HepG2 (cell line): ENCODE data around the gene HNRNPH2. TPM values are rescaled to one million over a fixed set of nuclear protein-coding genes. Genes with fewer than 3 reads are reported as not detected.

Experiments
- ATAC-seq: fragments of 200-7000 bp; cut with Tn5 transposase; 3 replicates; pipeline ENCODE4 v1.9.1; 2020; ENCODE audit warnings: mild to moderate bottlenecking, moderate library complexity
- BruUV-seq: library from RNA; stranded (reverse); fragments of 400-500 nt; replicated peaks from 2 replicates; lab custom pipeline; 2021; lab: Mats Ljungman, UMichigan
- CTCF ChIA-PET: fragments of 300-600 bp; formaldehyde crosslinking; extraction: SDS; loops from one replicate; lab custom pipeline; 2021; ENCODE audit warnings: low total read pairs, inconsistent platforms, low intra/inter-chr PET ratio; lab: Yijun Ruan, JAX
- POLR2A ChIA-PET: fragments of 350-600 bp; sonication (Branson Sonifier 250); formaldehyde crosslinking; loops from one replicate; lab custom pipeline; 2020; ENCODE audit warnings: antibody characterized with exemption, inconsistent platforms; lab: Yijun Ruan, JAX
- DNase-seq: peaks from one replicate; pipeline ENCODE4 v3.0.0-alpha.2; 2015; ENCODE audit warnings: low spot score
- FAIRE-seq: peaks from 3 replicates; lab custom pipeline; 2011; peaks lifted over from hg19 to GRCh38; lab: Jason Lieb, UNC
- H2AFZ ChIP-seq: one replicate; pipeline ENCODE4 v1.6.1; 2011; ENCODE audit warnings: low read length, inconsistent platforms
- H3K27ac ChIP-seq: fragments of 300-600 bp; 3 replicates; pipeline ENCODE4 v1.8.0; 2011; ENCODE audit warnings: mixed run types, mild to moderate bottlenecking, mixed read lengths, low read length, inconsistent platforms; ENCODE audit not compliant: insufficient read depth; ENCODE audit errors: extremely low read length
- H3K27me3 ChIP-seq, 2 experiments: fragments of 200-600 bp in 1 of 2; 2 replicates in 1 of 2; 3 replicates in 1 of 2; pipeline versions ENCODE4 v1.6.0 to v1.8.0; 2011; ENCODE audit warnings: low read length in 2 of 2, mild to moderate bottlenecking in 2 of 2, moderate library complexity in 2 of 2, inconsistent platforms in 1 of 2; ENCODE audit not compliant: insufficient read depth in 2 of 2, control insufficient read depth in 1 of 2
- H3K36me3 ChIP-seq, 2 experiments: fragments of 200-600 bp in 1 of 2; replicated peaks in 1 of 2; 2 replicates in 1 of 2; 3 replicates in 1 of 2; pipeline versions ENCODE4 v1.5.1 to v1.8.0; 2011; ENCODE audit warnings: low read length in 2 of 2, inconsistent platforms in 1 of 2; ENCODE audit not compliant: insufficient read depth in 2 of 2, control insufficient read depth in 1 of 2
- H3K4me1 ChIP-seq: 2 replicates; pipeline ENCODE4 v1.5.1; 2012; ENCODE audit warnings: low read length, inconsistent platforms; ENCODE audit not compliant: insufficient read depth
- H3K4me2 ChIP-seq: 2 replicates; pipeline ENCODE4 v1.6.0; 2011; ENCODE audit warnings: low read depth, low read length, inconsistent platforms
- H3K4me3 ChIP-seq, 3 experiments: fragments of 200-600 bp in 1 of 3; sonication (generic), shearing (Covaris generic) in 1 of 3; replicated peaks in 1 of 3; 2 replicates each; pipeline ENCODE4 v1.5.1; 2011 to 2016; ENCODE audit warnings: low read length in 3 of 3, inconsistent platforms in 2 of 3, low read depth in 2 of 3, mild to moderate bottlenecking in 2 of 3, control low read depth in 1 of 3, mixed read lengths in 1 of 3; ENCODE audit not compliant: insufficient read depth in 1 of 3
- H3K79me2 ChIP-seq: one replicate; pipeline ENCODE4 v1.6.1; 2011; ENCODE audit warnings: low read length, inconsistent platforms; ENCODE audit not compliant: insufficient read depth
- H3K9ac ChIP-seq: 2 replicates; pipeline ENCODE4 v1.6.0; 2011; ENCODE audit warnings: mild to moderate bottlenecking, low read depth, low read length, inconsistent platforms; ENCODE audit not compliant: insufficient read depth
- H3K9me3 ChIP-seq: 2 replicates; pipeline ENCODE4 v1.5.1; 2012; ENCODE audit warnings: mild to moderate bottlenecking, low read length
- H4K20me1 ChIP-seq: 2 replicates; pipeline ENCODE4 v1.6.0; 2011; ENCODE audit warnings: inconsistent platforms, mild to moderate bottlenecking, low read length, moderate library complexity; ENCODE audit not compliant: insufficient read depth
- HNF4G ChIP-seq, 2 experiments: sonication (generic) in 1 of 2; formaldehyde crosslinking in 1 of 2; IDR thresholded peaks; 2 replicates each; pipeline versions ENCODE4 v1.4.0 to v1.6.1; 2011 to 2020; ENCODE audit warnings: borderline replicate concordance in 2 of 2, low read depth in 2 of 2, mild to moderate bottlenecking in 2 of 2, low read length in 1 of 2, missing genetic modification reagents in 1 of 2, moderate library complexity in 1 of 2
- LCORL ChIP-seq, 2 experiments: fragments of 450-650 bp in 1 of 2; sonication (generic) in 1 of 2; formaldehyde crosslinking in 1 of 2; IDR thresholded peaks; 2 replicates each; pipeline versions ENCODE4 v1.5.0 to v1.6.1; 2017 to 2020; ENCODE audit warnings: antibody characterized with exemption in 1 of 2, missing genetic modification reagents in 1 of 2
- MEF2D ChIP-seq: sonication (generic); formaldehyde crosslinking; IDR thresholded peaks from 2 replicates; pipeline ENCODE4 v1.5.1; 2020; ENCODE audit warnings: mild to moderate bottlenecking, missing genetic modification reagents
- PRDM10 ChIP-seq: sonication (generic); formaldehyde crosslinking; IDR thresholded peaks from 2 replicates; pipeline ENCODE4 v1.4.0; 2020; ENCODE audit warnings: low read depth, missing genetic modification reagents
- RELA ChIP-seq: sonication (generic); formaldehyde crosslinking; IDR thresholded peaks from 2 replicates; pipeline ENCODE4 v1.4.0; 2020; ENCODE audit warnings: missing genetic modification reagents
- ZNF280B ChIP-seq: sonication (generic); formaldehyde crosslinking; IDR thresholded peaks from 2 replicates; pipeline ENCODE4 v1.5.0; 2020; ENCODE audit warnings: missing genetic modification reagents, mild to moderate bottlenecking, borderline replicate concordance
- ZNF670 ChIP-seq: sonication (generic); formaldehyde crosslinking; IDR thresholded peaks from 2 replicates; pipeline ENCODE4 v1.8.0; 2022; ENCODE audit warnings: mild to moderate bottlenecking, missing genetic modification reagents, borderline replicate concordance
- ZNF761 ChIP-seq: sonication (generic); formaldehyde crosslinking; conservative IDR thresholded peaks from 2 replicates; pipeline ENCODE4 v1.4.0; 2020; ENCODE audit warnings: mild to moderate bottlenecking, missing genetic modification reagents
- WGBS: methylation state at CpG from one replicate; pipeline ENCODE4 v1.1.6; 2017; ENCODE audit warnings: low lambda C conversion rate; 5-methylcytosine and 5-hydroxymethylcytosine counted together
- in situ Hi-C: cut with HindIII; loops from 2 replicates; pipeline ENCODE4 v1.10.0; 2017; ENCODE audit warnings: low pct_unique_long_range_greater_than_20kb; ENCODE audit not compliant: extremely low pct_ligation_motif_present
- intact Hi-C: fragments of 100-400 bp; cut with micrococcal nuclease; formaldehyde crosslinking; loops from one replicate; pipeline ENCODE4 v1.10.0; 2022; ENCODE audit not compliant: unreplicated experiment
- polyA plus RNA-seq, 8 experiments: library from polyadenylated mRNA; depleted of rRNA in 3 of 8; stranded (reverse) in 7 of 8; unstranded in 1 of 8; fragments of >200 nt; fragmentation: Illumina TruSeq in 4 of 8; extraction: Trizol in 4 of 8; gene quantifications; 2 replicates each; pipeline versions ENCODE4 v1.2.1 to v1.2.3, GENCODE V29; 2011 to 2016; ENCODE audit warnings: low read depth in 4 of 8, missing spikeins in 1 of 8, mixed read lengths in 1 of 8; ENCODE audit not compliant: insufficient read depth in 1 of 8
- total RNA-seq, 5 experiments: library from RNA; depleted of rRNA; stranded (reverse); fragments of >200 nt; fragmentation: Illumina TruSeq; extraction: Trizol; gene quantifications; 2 replicates each; pipeline ENCODE4 v1.2.3, GENCODE V29; 2016; ENCODE audit warnings: low read depth in 1 of 5
- TF ChIP-seq, protein P1 (sequence below): sonication (generic); formaldehyde crosslinking; IDR thresholded peaks from 2 replicates; pipeline ENCODE4 v1.5.0; 2020; ENCODE audit warnings: mild to moderate bottlenecking, missing genetic modification reagents, borderline replicate concordance

The HNRNPH2 gene
- total and polyA plus RNA-seq, 2 of the 13 experiments (the other 11 are each of a cell fraction or from before 2014, with no cell fraction given): 23.8 to 56.9 TPM

DNA sequence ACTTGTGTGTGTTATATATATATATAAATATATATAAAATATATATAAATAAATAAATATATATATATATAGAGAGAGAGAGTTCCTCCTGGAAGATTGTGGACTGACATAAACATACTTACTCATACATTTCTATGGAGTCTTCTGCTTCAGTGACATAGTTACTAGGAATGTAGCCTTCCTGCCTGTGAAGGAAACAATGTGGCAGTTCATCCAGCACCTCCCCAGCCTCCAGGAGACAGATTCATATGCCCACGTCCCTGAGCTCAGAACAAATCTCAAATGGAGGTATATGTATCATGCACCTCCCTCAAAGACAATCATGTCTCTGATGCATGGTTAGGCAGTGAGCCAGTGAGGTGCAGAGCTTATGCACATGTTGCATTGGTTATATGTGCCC is 48.1 kb upstream of the HNRNPH2 start:
- intact Hi-C loops: no loop called here
- POLR2A ChIA-PET: no interaction called here
- no peak for FAIRE-seq

More for the DNA sequence above, 48.1 kb upstream of the HNRNPH2 start:
- CTCF ChIA-PET: no interaction called here
- Histone ChIP-seq H3K36me3 (no peaks in the 10 kb centered on the region), H3K4me1 (no peaks in the 10 kb centered on the region), H3K27me3 (no peaks in the 10 kb centered on the region), H3K27ac (no peak overlapping the region), H3K4me3 (no peak overlapping the region), H3K9ac (no peak overlapping the region), H3K4me2 (no peak overlapping the region), H2AFZ (no peak overlapping the region), H3K79me2 (no peaks in the 10 kb centered on the region), H3K9me3 (no peaks in the 10 kb centered on the region), H4K20me1 (no peaks in the 10 kb centered on the region)
- BruUV-seq: no TSS peak
- DNase-seq (no peak), ATAC-seq (no peak)
- no peak for TF ChIP-seq RELA
- TF ChIP-seq ZNF761 (CRISPR knock-in tag): no peak
- TF ChIP-seq, protein P1, sequence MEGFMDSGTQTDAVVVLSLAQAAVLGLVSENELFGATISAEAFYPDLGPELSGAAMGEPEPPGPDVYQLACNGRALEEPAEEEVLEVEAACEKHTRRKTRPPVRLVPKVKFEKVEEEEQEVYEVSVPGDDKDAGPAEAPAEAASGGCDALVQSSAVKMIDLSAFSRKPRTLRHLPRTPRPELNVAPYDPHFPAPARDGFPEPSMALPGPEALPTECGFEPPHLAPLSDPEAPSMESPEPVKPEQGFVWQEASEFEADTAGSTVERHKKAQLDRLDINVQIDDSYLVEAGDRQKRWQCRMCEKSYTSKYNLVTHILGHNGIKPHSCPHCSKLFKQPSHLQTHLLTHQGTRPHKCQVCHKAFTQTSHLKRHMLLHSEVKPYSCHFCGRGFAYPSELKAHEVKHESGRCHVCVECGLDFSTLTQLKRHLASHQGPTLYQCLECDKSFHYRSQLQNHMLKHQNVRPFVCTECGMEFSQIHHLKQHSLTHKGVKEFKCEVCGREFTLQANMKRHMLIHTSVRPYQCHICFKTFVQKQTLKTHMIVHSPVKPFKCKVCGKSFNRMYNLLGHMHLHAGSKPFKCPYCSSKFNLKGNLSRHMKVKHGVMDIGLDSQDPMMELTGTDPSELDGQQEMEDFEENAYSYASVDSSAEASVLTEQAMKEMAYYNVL: no peak
- no peak for TF ChIP-seq LCORL (IDR thresholded peaks at IDR 0.05)
- no peak for TF ChIP-seq LCORL (CRISPR knock-in tag; IDR thresholded peaks at IDR 0.05)
- no peak for TF ChIP-seq ZNF280B (CRISPR knock-in tag)
- TF ChIP-seq HNF4G (IDR thresholded peaks at IDR 0.05; ENCODE audit: borderline replicate concordance, low read depth, low read length): no peak
- TF ChIP-seq HNF4G (CRISPR knock-in tag; IDR thresholded peaks at IDR 0.05; ENCODE audit: borderline replicate concordance, low read depth): no peak
- TF ChIP-seq MEF2D (CRISPR knock-in tag): no peak
- no peak for TF ChIP-seq PRDM10 (CRISPR knock-in tag)
- TF ChIP-seq ZNF670 (CRISPR knock-in tag): no peak
- in situ Hi-C loops: no loop called here
- WGBS: no CpG with 5 or more reads among the region's 1 CpG
